Endothelial cell of umbilical vein (primary cell): Measurements from ENCODE around the gene FZR1.

Experiments used
- CTCF ChIP-seq, 2 donors: IDR thresholded peaks; 1 replicate in 1 of 2; 2 replicates in 1 of 2; pipeline ENCODE4 v1.5.1; 2011; ENCODE audit warnings: low read length in 2 of 2, mild to moderate bottlenecking in 2 of 2, moderate library complexity in 2 of 2, control low read depth in 1 of 2, inconsistent platforms in 1 of 2, low read depth in 1 of 2; ENCODE audit not compliant: insufficient read depth in 1 of 2; ENCODE audit errors: extremely low read depth in 1 of 2
- POLR2A ChIP-seq: IDR thresholded peaks from 2 replicates; pipeline ENCODE4 v1.6.1; 2012; ENCODE audit warnings: low read depth, mild to moderate bottlenecking, control low read depth, low read length

DNA sequence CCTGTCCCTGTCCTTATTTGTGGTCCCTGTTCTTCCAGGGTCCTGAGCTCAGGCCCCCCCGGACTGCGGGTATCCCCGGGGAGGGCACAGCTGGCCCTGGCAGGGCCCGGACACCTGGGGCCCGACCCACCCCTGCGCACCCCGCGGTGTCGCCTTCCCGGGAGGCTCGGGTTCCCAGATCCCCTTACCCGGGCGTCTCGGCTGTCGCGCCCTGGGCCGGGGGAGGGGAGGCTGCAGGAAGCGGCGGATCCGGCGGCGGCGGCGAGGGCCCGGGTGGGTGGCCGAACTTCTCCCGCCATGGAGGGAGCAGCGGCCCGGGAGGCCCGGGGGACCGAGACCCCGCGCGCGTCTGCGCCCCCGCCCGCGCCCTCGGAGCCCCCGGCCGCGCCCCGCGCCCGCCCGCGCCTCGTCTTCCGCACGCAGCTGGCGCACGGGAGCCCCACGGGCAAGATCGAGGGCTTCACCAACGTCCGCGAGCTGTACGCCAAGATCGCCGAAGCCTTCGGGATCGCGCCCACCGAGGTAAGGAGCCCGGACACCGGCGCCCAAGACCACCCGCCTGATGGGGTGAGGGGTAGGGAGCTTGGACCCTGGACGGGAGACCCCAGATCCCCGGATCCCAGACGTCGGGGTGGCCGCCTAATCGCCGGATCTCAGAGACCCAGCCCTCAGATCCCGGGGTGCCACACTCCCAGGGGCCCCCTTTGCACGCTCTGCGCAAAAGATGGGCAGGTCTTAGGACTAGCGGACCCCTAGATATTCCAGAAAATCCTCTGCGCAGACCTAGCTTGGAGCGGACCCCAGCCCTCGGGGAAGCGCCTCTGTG, 79.4 kb downstream of the FZR1 start, which contains the start of gene GIPC3:
- TF ChIP-seq CTCF (IDR thresholded peaks at IDR 0.05; ENCODE audit: extremely low read depth in 1 of 2, insufficient read depth in 1 of 2, low read depth in 1 of 2, low read length in 2 of 2): no peak
- no peak for TF ChIP-seq POLR2A
